T follicular helper cell (primary cell): ENCODE results near the gene ERC2.

Source experiments
- DNase-seq: peaks from one replicate; pipeline ENCODE4 v3.0.0-alpha.2; 2020; ENCODE audit warnings: low read depth

Gene ERC2

DNA sequence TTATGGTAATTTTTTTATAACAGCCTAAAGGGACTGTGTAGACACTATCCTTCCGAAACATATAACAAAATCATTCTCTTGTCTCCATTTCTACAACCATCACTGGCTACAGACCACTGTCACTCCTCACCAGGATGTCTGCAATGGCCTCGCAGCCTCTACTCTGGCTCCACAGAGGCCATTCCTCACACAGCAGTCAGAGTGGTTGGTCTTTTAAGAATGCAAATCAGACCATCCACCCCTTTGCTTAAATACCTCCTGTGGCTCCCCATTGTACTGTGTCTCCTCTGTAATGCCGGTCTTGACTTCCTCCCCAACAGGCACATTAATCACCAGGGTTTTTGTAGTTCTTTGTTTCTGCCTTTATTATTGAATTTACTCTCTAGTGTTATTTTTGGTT, 344.8 kb downstream of the ERC2 start:
- no peak for DNase-seq

GRCh38 chr3:56122911-56123310, 345.4 kb downstream of the ERC2 start:
- no peak for DNase-seq

DNA sequence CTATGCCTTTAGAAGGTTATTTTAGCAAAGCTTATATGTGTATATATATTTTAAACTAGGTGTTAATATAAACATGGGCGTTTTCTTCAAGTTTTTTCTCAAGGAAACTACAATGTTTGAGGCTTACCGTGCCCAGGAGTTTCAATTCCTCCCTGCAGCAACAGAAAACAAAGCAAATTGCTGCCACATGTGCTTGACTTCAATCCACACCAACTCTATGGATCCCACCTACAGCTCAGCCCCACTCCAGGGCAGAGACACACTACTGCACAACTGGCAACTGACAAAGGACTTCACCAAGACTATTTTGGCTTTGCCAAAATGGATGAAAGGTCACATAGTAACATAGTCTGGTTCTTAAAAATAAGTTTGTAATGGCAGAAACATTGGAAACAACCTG, 346.6 kb downstream of the ERC2 start:
- DNase-seq: no peak

GRCh38 chr3:56119575-56120349, 348.5 kb downstream of the ERC2 start:
- no peak for DNase-seq

DNA sequence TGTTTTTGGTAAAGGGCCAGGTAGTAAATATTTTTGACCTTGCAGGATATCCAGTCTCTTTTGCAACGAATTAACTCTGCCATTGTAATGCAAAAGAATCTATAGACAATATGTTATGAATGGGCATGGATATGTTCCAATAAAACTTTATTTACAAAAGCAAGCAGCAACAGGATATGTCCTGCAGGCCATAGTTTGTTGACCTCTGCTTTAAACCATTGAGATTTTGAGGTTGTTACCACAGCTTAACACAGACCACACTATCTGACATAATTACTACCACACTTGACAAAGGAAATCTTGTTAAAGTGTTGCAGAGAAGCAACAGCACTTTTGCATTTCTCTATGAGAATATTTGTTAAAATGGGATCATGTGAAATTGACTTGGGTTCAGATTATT, 349.3 kb downstream of the ERC2 start:
- no peak for DNase-seq

GRCh38 chr3:56115698-56116097, 352.6 kb downstream of the ERC2 start:
- DNase-seq: no peak

GRCh38 chr3:56115199-56115598, 353.1 kb downstream of the ERC2 start:
- DNase-seq: no peak

DNA sequence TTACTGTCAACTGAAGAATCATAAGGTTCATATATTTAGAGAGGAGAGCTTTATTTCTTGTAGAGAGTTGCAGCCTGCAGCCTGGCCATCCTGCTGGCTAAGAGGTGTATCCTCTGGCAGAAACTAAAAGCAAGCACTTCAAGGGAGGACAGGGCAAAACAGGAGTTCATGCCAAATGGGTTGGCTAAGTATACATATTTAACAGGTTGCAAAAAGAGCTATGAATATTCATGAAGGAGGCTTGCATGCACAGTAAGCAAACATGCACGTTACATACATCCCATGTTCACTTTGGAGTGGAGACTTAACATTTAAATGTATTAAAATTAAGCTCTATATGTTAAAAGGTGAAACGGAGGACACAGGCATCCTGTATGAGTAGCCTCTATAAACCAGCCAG, 354.4 kb downstream of the ERC2 start:
- DNase-seq: no peak

- no peak for DNase-seq
These were observed 355.0 kb downstream of the ERC2 start for GRCh38 chr3:56113231-56113630.

- DNase-seq: no peak
These were observed 356.5 kb downstream of the ERC2 start for GRCh38 chr3:56111606-56112304.

DNA sequence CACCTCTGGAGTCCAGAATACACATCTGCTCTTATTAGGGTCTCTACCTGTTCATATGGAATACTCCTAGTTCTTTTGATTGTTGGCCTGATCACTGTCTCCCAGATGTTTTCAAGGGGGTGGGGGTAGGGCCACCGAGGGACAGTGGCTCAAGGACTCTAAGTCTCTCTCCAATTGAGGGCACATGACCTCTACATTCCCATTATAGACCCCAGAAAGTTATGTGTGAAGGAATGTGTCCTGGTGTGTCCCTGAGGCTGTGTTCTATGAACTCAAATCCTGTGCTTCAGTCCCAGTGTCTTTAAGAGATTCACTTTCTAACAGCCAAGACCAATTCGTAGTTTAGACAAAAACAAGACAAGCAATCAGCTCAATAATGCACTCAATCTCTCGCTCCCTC, 357.4 kb downstream of the ERC2 start:
- no peak for DNase-seq

DNA sequence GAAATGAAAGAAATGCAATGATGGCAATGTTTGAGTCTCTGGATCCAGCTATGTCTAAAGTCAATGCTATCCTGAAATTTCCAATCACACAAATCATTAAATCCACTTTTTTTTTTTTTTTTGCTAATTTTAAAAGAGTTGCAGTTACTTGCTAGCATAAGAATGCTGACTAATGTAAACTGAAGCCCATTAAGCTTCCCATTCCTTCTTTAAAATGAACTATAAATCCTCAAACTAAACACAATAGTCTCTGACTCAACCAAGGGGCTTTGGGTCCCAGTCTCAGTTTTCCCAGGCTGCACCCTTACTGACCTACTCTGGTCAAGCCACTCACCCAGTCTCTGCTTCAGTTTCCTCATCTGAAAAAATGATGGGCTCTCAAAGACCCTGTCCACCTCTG, 361.1 kb downstream of the ERC2 start:
- DNase-seq: no peak

DNA sequence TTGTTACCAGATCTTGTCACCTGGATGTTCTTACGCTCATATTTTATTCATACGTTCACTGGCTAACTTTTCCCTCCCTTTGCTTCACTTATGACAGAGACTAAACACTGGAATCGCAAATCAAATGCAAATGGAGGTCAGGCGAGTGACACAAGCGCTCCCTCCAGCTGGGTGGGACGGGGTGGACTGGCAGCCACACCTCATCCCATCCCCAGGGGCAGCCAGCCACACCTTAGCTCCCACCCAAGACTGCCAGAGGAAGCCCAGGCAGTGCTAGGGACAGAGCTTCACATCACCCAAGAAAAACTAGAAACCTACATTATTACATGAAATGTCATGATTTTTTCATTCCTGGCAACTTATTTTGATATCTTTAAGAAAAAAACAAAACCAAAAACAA, 366.2 kb downstream of the ERC2 start:
- no peak for DNase-seq

DNA sequence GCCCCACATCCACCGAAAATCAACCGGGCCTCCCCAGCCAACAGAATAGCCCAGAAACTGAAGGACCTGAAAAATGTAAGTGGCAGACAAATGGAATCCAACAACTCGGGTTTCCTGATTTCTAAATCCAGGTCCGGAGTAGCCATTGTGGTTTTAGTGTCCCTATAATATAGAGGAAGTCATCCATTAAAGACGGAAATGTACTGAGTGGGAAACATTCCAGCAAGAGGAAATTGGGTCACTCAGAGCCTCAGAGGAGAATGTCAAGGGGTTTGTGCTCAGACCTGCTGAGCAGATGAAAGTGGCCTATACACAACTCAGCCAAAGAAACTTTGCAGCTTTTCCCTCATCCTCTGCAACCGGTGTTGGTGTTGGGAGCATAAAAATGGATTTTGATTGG, 366.7 kb downstream of the ERC2 start:
- no peak for DNase-seq

- no peak for DNase-seq
These were observed 371.3 kb downstream of the ERC2 start for GRCh38 chr3:56096999-56097398.

DNA sequence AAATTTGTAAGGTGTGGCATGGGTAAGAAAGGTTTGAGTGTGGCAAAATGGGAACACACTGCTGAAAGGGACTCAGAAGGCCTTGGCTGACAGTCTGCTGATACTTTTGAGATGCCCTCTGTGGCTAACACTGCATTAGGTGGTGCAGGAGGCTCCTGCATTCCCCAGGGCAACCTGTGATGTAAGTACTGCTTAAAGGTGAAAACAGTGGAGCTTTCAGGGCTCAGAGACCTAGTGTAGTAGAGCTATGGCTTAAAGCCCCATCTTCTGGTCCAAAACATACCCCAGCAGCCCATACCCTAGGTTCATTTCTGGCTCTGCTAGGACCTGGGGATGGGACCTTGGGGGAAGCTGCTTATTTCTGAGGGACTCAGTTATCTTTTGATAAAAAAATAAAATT, 374.1 kb downstream of the ERC2 start:
- no peak for DNase-seq

- DNase-seq: no peak
These were observed 378.5 kb downstream of the ERC2 start for GRCh38 chr3:56089739-56090138.

DNA sequence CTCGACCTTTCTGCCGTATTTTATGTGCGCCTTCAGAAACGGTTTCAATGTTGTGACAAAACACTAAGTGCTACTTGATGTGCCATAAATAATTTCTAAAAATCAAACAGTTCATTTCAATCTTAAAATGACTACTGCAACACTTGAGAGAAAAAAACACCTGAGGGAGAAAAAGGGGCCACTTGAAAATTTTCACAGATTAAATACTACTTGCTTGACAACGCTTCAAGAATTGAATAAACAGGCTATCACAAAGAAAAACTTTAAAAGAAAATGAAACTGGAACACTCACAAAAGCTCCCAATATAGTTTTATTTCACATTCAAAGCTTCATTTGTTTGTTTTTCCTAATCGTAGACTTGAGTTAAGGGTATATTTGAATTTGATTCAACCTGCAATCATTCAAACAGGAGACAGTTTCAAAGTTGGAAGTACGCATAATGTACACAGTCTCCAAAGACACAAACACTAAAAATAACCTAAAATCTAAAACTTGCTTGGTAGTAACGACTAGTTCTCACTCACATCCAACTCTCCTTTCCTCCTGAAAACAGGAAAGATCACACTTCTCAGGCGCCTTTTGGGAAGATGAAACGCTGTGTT, 380.7 kb downstream of the ERC2 start:
- no peak for DNase-seq

GRCh38 chr3:56086355-56086754, 381.9 kb downstream of the ERC2 start:
- DNase-seq: no peak

GRCh38 chr3:56081246-56081645, 387.0 kb downstream of the ERC2 start:
- DNase-seq: no peak

DNA sequence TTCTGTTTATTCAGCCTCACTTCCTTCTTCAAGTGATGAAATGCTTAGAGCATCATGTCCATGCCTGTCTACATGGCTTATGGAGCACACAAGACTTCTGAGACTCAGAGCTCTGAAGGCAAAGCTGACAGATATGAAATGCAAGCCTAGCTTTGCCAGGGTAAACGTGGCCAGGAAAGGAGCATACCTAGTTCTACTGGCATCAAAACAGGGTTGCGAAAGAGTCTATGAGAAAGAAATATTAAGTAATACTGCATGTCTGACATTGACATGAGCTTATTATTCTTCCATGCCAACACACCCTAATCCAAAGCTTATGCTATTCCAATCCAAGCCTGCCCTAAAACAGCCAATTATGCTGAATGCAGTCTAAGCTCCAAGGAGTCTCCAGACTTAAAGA, 391.5 kb downstream of the ERC2 start:
- no peak for DNase-seq

GRCh38 chr3:56075089-56075488, 393.2 kb downstream of the ERC2 start:
- no peak for DNase-seq

- no peak for DNase-seq
These were observed 398.5 kb downstream of the ERC2 start for GRCh38 chr3:56069766-56070165.
